Measurements from ENCODE around the gene CDH8. TPM values are rescaled to one million over a fixed set of nuclear protein-coding genes. Genes with fewer than 3 reads are reported as not detected.
"Not testable (repeated sequence)": the region's sequence is repeated elsewhere in the genome, so short reads cannot be mapped to it uniquely, and the experiment has no call there.

Gene CDH8
- total and polyA plus RNA-seq, 3 donors from 2014 or later, result 0.83 to 2.8 (median 0.87) TPM

- no peak overlapping the region for H3K27ac ChIP-seq
- H3K27me3 ChIP-seq, result no peaks in the 10 kb centered on the region
- intact Hi-C loops (cut with DNase I; ENCODE audit: low total_unique reads), result no loop called here
- H3K4me3 ChIP-seq, result no peak overlapping the region
- DNase-seq, result no peak
- TF ChIP-seq POLR2A (IDR thresholded peaks at IDR 0.05), result no peak
- no peak for TF ChIP-seq CTCF (IDR thresholded peaks at IDR 0.05)
- H3K4me1 ChIP-seq, result no peaks in the 10 kb centered on the region
- WGBS, 2 donors, result 71 to 75% methylated on average over 3 of the region's 3 CpGs
- H3K36me3 ChIP-seq (ENCODE audit: low read depth, missing control alignments), result no peaks in the 10 kb centered on the region
- no peaks in the 10 kb centered on the region for H3K9me3 ChIP-seq
Measured at GRCh38 chr16:61921373-61921772, 114.9 kb downstream of the CDH8 start.

GRCh38 chr16:61917865-61918826 is 118.1 kb downstream of the CDH8 start:
- H3K4me1 ChIP-seq; DNase-seq; intact Hi-C loops (cut with DNase I; ENCODE audit: low total_unique reads); H3K27ac ChIP-seq; H3K36me3 ChIP-seq (ENCODE audit: low read depth, missing control alignments); H3K9me3 ChIP-seq; H3K4me3 ChIP-seq; H3K27me3 ChIP-seq: not testable (repeated sequence)
- 94 to 96% methylated on average over 20 to 29 of the region's 37 CpGs for WGBS, 2 donors

- Histone ChIP-seq H3K36me3 (ENCODE audit: low read depth, missing control alignments) (no peaks in the 10 kb centered on the region), H3K27ac (no peak overlapping the region), H3K9me3 (no peaks in the 10 kb centered on the region), H3K4me3 (no peak overlapping the region), H3K4me1 (no peaks in the 10 kb centered on the region), H3K27me3 (no peaks in the 10 kb centered on the region)
- no peak for DNase-seq
- intact Hi-C loops (cut with DNase I; ENCODE audit: low total_unique reads), result no loop called here
- TF ChIP-seq CTCF (IDR thresholded peaks at IDR 0.05), result no peak
- TF ChIP-seq POLR2A (IDR thresholded peaks at IDR 0.05), result no peak
- 90 to 96% methylated on average over 3 of the region's 3 CpGs for WGBS, 2 donors
Measured at GRCh38 chr16:61915569-61915968, 120.7 kb downstream of the CDH8 start.

- intact Hi-C loops (cut with DNase I; ENCODE audit: low total_unique reads), result no loop called here
Measured at GRCh38 chr16:61909074-61909473, 127.2 kb downstream of the CDH8 start.

More at GRCh38 chr16:61909074-61909473, 127.2 kb downstream of the CDH8 start:
- H3K4me1 ChIP-seq, result no peaks in the 10 kb centered on the region
- H3K9me3 ChIP-seq, result no peaks in the 10 kb centered on the region
- no peaks in the 10 kb centered on the region for H3K36me3 ChIP-seq (ENCODE audit: low read depth, missing control alignments)
- H3K27ac ChIP-seq, result no peak overlapping the region
- H3K27me3 ChIP-seq, result no peaks in the 10 kb centered on the region
- no peak overlapping the region for H3K4me3 ChIP-seq
- TF ChIP-seq POLR2A (IDR thresholded peaks at IDR 0.05), result no peak
- TF ChIP-seq CTCF (IDR thresholded peaks at IDR 0.05), result no peak
- peak; percentile 42 for DNase-seq
- 46 to 62% methylated on average over 3 of the region's 3 CpGs for WGBS, 2 donors

All from testis (tissue), 3 donors.